Breast epithelium (tissue), 3 donors: ENCODE results near the gene PRKCSH.

ENCODE experiments used
- POLR2A ChIP-seq: fragments of 450-650 bp; IDR thresholded peaks from one replicate; pipeline ENCODE4 v1.6.1; 2016; ENCODE audit warnings: antibody characterized with exemption, mild to moderate bottlenecking, moderate library complexity
- POLR2AphosphoS5 ChIP-seq, 3 donors: sonication (generic); formaldehyde crosslinking; IDR thresholded peaks; one replicate each; pipeline ENCODE4 v1.6.1; 2017; ENCODE audit warnings: antibody characterized with exemption in 3 of 3
- TF ChIP-seq, protein P1 (sequence below), 3 donors: fragments of 450-650 bp; IDR thresholded peaks; one replicate each; pipeline ENCODE4 v1.5.1; 2016 to 2017; ENCODE audit warnings: antibody characterized with exemption in 3 of 3, mild to moderate bottlenecking in 3 of 3, moderate library complexity in 3 of 3

GRCh38 chr19:11446652-11447301 is 11.3 kb downstream of the PRKCSH start:
- TF ChIP-seq POLR2AphosphoS5 (IDR thresholded peaks at IDR 0.05) (no peak), POLR2A (no peak)
- TF ChIP-seq, protein P1, sequence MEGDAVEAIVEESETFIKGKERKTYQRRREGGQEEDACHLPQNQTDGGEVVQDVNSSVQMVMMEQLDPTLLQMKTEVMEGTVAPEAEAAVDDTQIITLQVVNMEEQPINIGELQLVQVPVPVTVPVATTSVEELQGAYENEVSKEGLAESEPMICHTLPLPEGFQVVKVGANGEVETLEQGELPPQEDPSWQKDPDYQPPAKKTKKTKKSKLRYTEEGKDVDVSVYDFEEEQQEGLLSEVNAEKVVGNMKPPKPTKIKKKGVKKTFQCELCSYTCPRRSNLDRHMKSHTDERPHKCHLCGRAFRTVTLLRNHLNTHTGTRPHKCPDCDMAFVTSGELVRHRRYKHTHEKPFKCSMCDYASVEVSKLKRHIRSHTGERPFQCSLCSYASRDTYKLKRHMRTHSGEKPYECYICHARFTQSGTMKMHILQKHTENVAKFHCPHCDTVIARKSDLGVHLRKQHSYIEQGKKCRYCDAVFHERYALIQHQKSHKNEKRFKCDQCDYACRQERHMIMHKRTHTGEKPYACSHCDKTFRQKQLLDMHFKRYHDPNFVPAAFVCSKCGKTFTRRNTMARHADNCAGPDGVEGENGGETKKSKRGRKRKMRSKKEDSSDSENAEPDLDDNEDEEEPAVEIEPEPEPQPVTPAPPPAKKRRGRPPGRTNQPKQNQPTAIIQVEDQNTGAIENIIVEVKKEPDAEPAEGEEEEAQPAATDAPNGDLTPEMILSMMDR (IDR thresholded peaks at IDR 0.05): peak; percentile 19 to 73 (median 70)
